HG02938 (cell line): ENCODE measurements around the gene NPHP4.

ENCODE experiments used
- ATAC-seq: cut with Tn5 transposase; IDR thresholded peaks from one replicate; pipeline ENCODE4 v1.9.1; 2021; ENCODE audit warnings: mild to moderate bottlenecking, moderate library complexity; ENCODE audit not compliant: unreplicated experiment

Gene NPHP4

GRCh38 chr1:5839881-5840550, 152.2 kb downstream of the NPHP4 start:
- ATAC-seq: no peak

DNA sequence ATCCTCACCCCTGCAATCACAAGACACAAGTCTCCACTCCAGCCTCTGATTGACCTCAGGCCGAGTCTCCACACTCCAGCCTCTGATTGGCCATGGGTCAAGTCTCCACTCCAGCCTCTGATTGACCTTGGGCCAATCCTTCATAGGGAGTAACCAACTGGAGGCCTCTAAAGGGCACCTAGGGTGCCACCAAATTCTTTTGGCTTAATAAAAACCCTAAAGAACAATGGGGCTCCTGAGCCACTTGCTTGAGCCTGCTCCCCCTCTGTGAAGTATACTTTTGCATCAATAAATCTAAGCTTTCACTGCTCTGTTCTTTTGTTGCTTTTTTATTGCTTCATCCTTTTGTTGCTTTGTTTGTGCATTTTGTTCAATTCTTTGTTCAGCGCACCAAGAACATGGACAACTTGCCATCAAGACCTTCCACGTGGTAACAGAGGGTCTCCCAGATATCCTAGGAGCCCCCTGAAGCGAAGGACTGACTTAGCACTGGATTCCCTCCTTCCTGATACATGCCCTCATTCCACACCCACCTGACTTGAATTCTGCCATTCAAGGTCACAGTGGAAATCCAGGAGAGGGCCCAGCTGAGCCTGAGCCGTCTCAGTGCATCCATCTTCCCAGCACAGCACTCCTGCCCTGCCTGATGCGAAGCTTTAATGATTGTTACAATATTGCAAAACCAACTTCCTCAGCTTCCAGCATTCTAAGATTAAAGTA, 152.9 kb downstream of the NPHP4 start:
- ATAC-seq: no peak

- ATAC-seq: no peak
Measured at GRCh38 chr1:5837976-5838653, 154.1 kb downstream of the NPHP4 start.

DNA sequence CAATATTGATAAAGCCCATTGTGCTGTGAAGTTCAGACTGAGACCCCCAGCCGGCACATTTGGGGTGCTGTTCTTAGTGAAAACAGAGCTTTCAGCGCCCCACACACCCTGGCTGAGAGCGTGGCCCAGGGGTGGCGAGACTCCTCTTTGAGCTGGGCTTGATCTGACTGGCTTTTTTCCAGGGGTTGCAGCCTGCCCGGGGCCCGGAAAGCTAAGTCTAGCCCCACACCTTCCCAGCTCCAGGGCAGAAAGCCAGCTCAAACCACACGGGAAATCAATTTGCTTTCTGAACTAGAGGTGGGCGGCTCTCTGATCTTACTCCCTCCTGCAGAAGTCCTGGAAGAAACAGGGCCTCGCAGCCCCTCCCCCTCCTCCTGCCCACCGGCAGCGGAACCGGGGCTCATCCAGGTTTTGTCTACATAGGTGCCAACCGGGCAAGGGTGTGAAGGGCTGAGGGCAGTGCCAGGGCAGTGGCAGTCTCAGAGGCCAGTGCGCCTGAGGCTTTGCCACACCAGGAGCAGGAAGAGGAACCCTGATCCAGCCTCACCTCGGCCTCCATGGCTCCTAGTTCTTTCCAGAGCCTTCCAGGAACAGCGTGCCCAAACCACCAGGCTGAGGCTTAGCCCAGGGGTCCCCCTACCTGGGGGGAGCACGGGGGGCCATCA, 155.3 kb downstream of the NPHP4 start:
- ATAC-seq: no peak

GRCh38 chr1:5835179-5835562, 157.1 kb downstream of the NPHP4 start:
- ATAC-seq: no peak

DNA sequence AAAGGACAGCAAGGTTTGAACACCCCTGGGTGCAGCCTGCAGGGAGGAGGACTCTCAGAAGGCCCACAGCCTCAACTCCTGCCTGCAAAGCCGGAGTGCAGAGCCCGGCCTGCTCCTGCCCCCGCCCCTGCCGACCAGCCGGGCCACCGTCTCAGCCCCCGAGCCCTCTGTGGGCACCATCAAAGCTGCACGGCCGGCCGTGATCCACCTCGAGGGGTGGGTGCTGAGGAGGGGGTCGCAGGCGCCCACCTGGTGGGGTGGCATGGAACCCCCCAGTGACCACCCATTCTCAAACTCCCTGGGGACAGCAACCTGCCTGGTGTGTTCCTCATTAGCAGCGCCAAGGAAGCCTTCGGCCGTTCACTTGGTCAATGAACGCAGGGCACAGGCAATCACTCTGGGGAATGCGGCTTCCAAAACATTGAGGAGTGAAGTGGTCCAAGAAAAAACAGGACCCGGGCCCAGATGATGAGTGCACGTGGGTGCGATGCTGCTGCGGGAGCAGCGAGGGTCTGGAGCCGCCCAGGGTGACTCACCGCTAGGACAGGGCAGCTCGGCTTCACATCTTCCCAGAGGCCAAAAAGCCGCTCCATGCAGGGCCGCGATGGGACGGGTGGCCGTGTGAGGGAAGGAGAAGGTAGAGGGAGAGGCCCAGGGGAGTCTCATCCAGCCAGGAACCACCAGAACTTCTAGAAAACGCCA, 157.6 kb downstream of the NPHP4 start:
- no peak for ATAC-seq

- no peak for ATAC-seq
Measured at GRCh38 chr1:5833911-5834310, 158.3 kb downstream of the NPHP4 start.

GRCh38 chr1:5832916-5833895, 159.0 kb downstream of the NPHP4 start:
- no peak for ATAC-seq

DNA sequence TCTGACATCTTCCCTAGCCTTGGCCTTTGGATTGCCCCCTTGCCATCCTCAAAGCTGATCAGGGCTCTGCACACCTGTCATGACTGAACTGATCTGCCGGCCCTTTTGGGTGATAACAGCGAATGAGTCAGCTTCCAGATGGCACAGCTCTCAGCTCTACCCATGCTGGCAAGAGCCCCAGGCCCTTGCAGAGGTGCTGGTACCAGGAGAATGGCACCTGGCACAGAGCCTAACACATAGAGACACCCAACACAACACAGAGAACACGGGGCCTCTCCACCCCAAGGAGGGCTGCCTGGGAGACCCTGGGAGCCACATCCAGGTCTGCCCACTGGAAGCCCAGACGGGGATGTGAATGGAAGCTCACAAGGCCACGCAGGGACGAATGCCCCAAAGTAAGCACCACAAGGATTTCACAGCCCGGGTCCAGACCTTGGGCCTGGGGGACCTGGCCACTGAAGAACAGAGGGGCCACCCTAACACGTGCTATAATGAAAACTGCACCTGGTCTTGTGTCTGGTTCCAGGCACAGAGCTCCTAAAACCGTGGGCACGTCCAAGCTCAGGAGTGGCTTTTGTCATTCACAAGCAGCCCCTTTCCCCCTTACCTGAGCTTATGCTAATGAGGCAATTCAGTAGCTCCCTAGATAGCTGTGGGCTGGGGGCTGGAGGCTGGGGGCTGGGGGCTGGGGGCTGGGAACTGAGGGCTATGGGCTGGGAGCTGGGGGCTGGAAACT, 160.5 kb downstream of the NPHP4 start:
- ATAC-seq: no peak

- no peak for ATAC-seq
Measured at GRCh38 chr1:5830771-5831599, 161.2 kb downstream of the NPHP4 start.

GRCh38 chr1:5829414-5829813, 162.8 kb downstream of the NPHP4 start:
- no peak for ATAC-seq

GRCh38 chr1:5828308-5828935, 163.8 kb downstream of the NPHP4 start:
- ATAC-seq: no peak

DNA sequence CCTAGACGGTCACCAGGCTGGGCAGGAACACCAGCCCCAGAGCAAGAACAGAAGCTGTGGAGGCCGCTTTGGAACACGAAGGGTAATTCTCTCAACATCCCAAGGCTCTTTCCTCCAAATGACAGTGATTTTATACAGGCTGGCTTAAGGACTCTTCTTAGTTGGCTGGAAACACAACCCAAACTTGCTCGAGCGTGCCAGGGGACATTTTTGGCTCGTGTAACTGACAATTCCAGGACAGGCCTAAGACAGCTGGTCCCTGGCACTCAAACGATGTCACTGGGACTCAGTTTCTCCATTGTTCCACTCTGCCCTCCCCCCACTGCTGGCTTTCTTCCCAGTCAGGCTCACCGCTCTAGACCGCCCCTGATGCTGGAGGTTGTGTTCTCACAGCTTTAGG, 164.7 kb downstream of the NPHP4 start:
- ATAC-seq: no peak

- no peak for ATAC-seq
Measured at GRCh38 chr1:5826601-5827000, 165.6 kb downstream of the NPHP4 start.

GRCh38 chr1:5822726-5823125, 169.5 kb downstream of the NPHP4 start:
- ATAC-seq: no peak

GRCh38 chr1:5822266-5822665, 170.0 kb downstream of the NPHP4 start:
- ATAC-seq: no peak

DNA sequence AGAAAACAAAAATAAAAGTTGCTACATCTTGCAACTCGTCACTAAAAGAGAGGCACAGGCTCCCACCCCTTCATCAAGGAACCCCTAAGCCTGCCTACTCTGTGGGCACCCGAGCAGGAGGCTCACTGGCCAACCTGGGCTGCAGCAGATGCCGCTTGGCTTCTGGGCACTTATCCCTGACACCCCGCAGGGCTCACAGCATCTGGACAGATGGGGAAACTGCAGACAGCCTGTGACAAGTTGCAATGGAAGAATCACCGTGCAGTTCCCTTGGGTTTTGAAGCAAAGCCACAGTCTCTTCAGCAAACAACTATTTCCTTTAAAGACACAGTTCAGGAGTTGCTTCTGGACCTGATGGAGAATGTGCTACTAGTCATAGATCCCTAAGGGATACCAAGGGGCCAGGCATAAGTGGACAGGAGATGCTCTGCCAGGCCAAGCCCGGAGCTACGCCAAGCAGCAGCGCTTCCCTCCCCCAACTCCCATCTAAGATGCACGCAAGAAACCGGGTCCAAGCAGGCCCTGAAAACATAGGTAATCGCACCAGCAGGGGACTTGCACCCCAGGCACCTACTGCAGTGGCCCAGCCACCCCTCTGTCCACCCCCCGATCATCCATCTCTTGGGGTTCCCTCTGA, 170.6 kb downstream of the NPHP4 start:
- no peak for ATAC-seq
